ENCODE results near the gene SRXN1.

SRXN1 gene

GRCh38 chr20:635893-636338 lies 17.1 kb downstream of the SRXN1 start:
- no peak for DNase-seq
- H3K4me1 ChIP-seq (ENCODE audit: control insufficient read depth, insufficient read depth, low read length, poor library complexity, severe bottlenecking): no peaks in the 10 kb centered on the region
- no peaks in the 10 kb centered on the region for H3K27me3 ChIP-seq (replicated peaks; ENCODE audit: control insufficient read depth, insufficient read depth, low read length, poor library complexity, severe bottlenecking)
- H3K4me3 ChIP-seq (ENCODE audit: insufficient read depth, low read depth, low read length, poor library complexity, severe bottlenecking): no peak overlapping the region
- H3K36me3 ChIP-seq (ENCODE audit: control insufficient read depth, insufficient read depth, low read length): no peaks in the 10 kb centered on the region
- H3K9me3 ChIP-seq (ENCODE audit: control insufficient read depth, low read length): no peaks in the 10 kb centered on the region
- no peak overlapping the region for H3K27ac ChIP-seq (ENCODE audit: insufficient read depth, low read length, poor library complexity, severe bottlenecking)

DNA sequence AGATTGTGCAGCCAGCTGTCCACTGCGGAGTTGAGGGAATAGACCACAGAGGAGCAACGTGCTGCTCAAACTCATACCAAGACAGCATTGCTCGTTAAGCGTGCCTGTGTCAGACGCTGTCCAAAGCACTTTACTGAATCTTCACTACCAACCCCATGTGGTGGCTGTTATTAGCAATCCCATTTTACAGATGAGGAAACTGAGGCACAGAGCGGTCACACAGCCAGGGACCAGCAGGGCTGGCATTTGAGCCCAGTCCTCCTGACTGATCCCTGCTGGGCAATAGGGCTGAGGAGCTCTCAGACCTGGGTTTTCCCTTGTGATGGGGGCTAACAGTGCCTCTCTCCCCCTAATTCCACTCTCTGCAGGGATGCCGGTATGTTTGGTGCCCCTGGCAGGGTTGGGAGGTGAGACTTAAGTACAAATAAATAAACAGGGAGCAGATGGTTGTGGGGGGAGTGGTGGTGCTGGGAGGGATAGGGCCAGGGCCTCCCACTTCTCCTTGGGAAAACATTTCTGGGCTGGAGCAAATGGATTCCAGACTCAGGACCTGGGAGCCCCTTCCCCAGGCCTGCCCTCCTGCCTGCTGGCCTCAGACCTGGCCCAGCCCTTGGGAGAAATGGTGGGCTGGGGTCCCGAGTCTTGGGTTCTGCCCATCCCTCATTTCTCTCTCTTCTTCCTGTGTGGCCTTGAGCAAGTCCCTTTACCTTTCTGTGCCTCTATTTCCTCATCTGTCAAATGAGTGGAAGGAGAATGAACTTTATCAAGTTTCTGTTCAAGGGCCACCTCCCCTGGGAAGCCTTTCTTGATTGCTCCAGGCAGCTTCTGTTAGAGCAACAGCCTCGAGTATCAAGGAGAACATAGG lies 17.7 kb downstream of the SRXN1 start:
- Histone ChIP-seq H3K27ac (ENCODE audit: insufficient read depth, low read length, poor library complexity, severe bottlenecking) (no peak overlapping the region), H3K9me3 (ENCODE audit: control insufficient read depth, low read length) (no peaks in the 10 kb centered on the region), H3K4me3 (ENCODE audit: insufficient read depth, low read depth, low read length, poor library complexity, severe bottlenecking) (no peak overlapping the region), H3K36me3 (ENCODE audit: control insufficient read depth, insufficient read depth, low read length) (no peaks in the 10 kb centered on the region), H3K27me3 (replicated peaks; ENCODE audit: control insufficient read depth, insufficient read depth, low read length, poor library complexity, severe bottlenecking) (no peaks in the 10 kb centered on the region), H3K4me1 (ENCODE audit: control insufficient read depth, insufficient read depth, low read length, poor library complexity, severe bottlenecking) (no peaks in the 10 kb centered on the region)
- DNase-seq: no peak

DNA sequence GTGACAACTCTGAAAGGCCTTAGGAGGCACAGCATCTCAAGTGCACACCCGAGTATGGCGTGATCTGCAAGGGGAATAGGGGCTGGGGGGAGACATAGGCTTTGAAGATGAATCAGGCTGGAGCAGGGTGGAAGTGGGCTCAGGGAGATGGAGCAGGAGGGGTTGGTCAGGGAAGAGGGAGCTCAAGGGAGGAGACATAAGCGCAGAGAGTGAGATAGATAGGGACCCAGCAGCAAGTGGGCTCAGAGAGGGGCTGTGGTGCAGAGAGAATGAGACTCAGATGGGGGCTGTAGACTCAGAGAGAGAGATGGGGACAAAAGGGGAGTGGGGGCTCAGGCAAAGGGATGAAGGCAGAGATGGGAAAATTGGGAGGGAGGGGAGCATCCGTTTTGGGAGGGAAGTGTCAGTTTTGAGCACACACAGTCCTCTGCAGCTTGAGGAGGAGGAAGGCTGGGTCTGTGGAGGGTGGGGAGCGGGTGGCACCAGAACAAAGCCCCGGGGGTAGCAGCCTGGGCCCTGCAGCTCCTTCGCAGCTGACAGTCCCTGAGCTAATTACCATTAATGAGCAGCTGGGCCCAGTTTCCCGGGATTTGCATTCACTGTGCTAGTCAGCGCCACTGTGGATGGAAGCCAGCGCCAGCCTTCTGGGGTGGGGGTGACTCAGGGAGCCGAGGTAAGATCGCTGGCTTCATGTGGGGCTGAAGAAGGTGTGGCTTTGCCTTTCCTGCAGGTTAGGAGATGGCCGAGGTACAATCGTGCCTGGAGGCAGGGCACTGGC lies 18.7 kb downstream of the SRXN1 start:
- Histone ChIP-seq H3K9me3 (ENCODE audit: control insufficient read depth, low read length) (no peaks in the 10 kb centered on the region), H3K27ac (ENCODE audit: insufficient read depth, low read length, poor library complexity, severe bottlenecking) (no peak overlapping the region), H3K36me3 (ENCODE audit: control insufficient read depth, insufficient read depth, low read length) (no peaks in the 10 kb centered on the region), H3K27me3 (replicated peaks; ENCODE audit: control insufficient read depth, insufficient read depth, low read length, poor library complexity, severe bottlenecking) (no peaks in the 10 kb centered on the region), H3K4me3 (ENCODE audit: insufficient read depth, low read depth, low read length, poor library complexity, severe bottlenecking) (no peak overlapping the region), H3K4me1 (ENCODE audit: control insufficient read depth, insufficient read depth, low read length, poor library complexity, severe bottlenecking) (no peaks in the 10 kb centered on the region)
- DNase-seq: no peak

DNA sequence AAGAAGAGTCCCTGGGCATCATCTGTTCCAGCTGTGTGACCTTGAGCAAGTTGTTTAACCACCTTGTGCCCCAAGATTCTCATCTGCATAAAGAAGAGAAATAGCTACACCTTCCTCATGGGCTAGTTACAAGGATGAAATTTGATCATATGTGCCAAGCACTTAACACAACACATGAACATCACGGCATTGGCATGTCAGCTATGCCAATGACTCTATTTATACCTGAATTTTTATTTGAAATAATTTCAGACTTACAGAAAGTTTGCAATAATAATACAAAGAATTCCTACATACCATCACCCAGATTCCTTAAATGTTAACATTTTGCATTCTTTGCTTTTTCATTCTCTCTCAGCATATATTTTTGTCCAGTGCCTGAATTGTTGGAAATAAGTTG lies 21.9 kb downstream of the SRXN1 start:
- H3K27ac ChIP-seq (ENCODE audit: insufficient read depth, low read length, poor library complexity, severe bottlenecking): no peak overlapping the region
- no peak overlapping the region for H3K4me3 ChIP-seq (ENCODE audit: insufficient read depth, low read depth, low read length, poor library complexity, severe bottlenecking)
- no peak for DNase-seq
- no peaks in the 10 kb centered on the region for H3K4me1 ChIP-seq (ENCODE audit: control insufficient read depth, insufficient read depth, low read length, poor library complexity, severe bottlenecking)
- H3K27me3 ChIP-seq (replicated peaks; ENCODE audit: control insufficient read depth, insufficient read depth, low read length, poor library complexity, severe bottlenecking): no peaks in the 10 kb centered on the region
- H3K36me3 ChIP-seq (ENCODE audit: control insufficient read depth, insufficient read depth, low read length): no peaks in the 10 kb centered on the region
- no peaks in the 10 kb centered on the region for H3K9me3 ChIP-seq (ENCODE audit: control insufficient read depth, low read length)

- no peak for DNase-seq
- H3K4me1 ChIP-seq (ENCODE audit: control insufficient read depth, insufficient read depth, low read length, poor library complexity, severe bottlenecking): no peaks in the 10 kb centered on the region
- no peaks in the 10 kb centered on the region for H3K36me3 ChIP-seq (ENCODE audit: control insufficient read depth, insufficient read depth, low read length)
- no peaks in the 10 kb centered on the region for H3K27me3 ChIP-seq (replicated peaks; ENCODE audit: control insufficient read depth, insufficient read depth, low read length, poor library complexity, severe bottlenecking)
- H3K27ac ChIP-seq (ENCODE audit: insufficient read depth, low read length, poor library complexity, severe bottlenecking): no peak overlapping the region
- H3K9me3 ChIP-seq (ENCODE audit: control insufficient read depth, low read length): no peaks in the 10 kb centered on the region
- no peak overlapping the region for H3K4me3 ChIP-seq (ENCODE audit: insufficient read depth, low read depth, low read length, poor library complexity, severe bottlenecking)
These were observed 26.4 kb downstream of the SRXN1 start for GRCh38 chr20:626579-626978.

- no peaks in the 10 kb centered on the region for H3K4me1 ChIP-seq (ENCODE audit: control insufficient read depth, insufficient read depth, low read length, poor library complexity, severe bottlenecking)
- H3K27ac ChIP-seq (ENCODE audit: insufficient read depth, low read length, poor library complexity, severe bottlenecking): no peak overlapping the region
- H3K36me3 ChIP-seq (ENCODE audit: control insufficient read depth, insufficient read depth, low read length): no peaks in the 10 kb centered on the region
- H3K27me3 ChIP-seq (replicated peaks; ENCODE audit: control insufficient read depth, insufficient read depth, low read length, poor library complexity, severe bottlenecking): no peaks in the 10 kb centered on the region
- H3K4me3 ChIP-seq (ENCODE audit: insufficient read depth, low read depth, low read length, poor library complexity, severe bottlenecking): no peak overlapping the region
- no peak for DNase-seq
- no peaks in the 10 kb centered on the region for H3K9me3 ChIP-seq (ENCODE audit: control insufficient read depth, low read length)
These were observed 27.6 kb downstream of the SRXN1 start for GRCh38 chr20:625360-625932.

- no peaks in the 10 kb centered on the region for H3K27me3 ChIP-seq (replicated peaks; ENCODE audit: control insufficient read depth, insufficient read depth, low read length, poor library complexity, severe bottlenecking)
- H3K9me3 ChIP-seq (ENCODE audit: control insufficient read depth, low read length): no peaks in the 10 kb centered on the region
- no peak for DNase-seq
- no peak overlapping the region for H3K27ac ChIP-seq (ENCODE audit: insufficient read depth, low read length, poor library complexity, severe bottlenecking)
- no peak overlapping the region for H3K4me3 ChIP-seq (ENCODE audit: insufficient read depth, low read depth, low read length, poor library complexity, severe bottlenecking)
- H3K36me3 ChIP-seq (ENCODE audit: control insufficient read depth, insufficient read depth, low read length): no peaks in the 10 kb centered on the region
- no peaks in the 10 kb centered on the region for H3K4me1 ChIP-seq (ENCODE audit: control insufficient read depth, insufficient read depth, low read length, poor library complexity, severe bottlenecking)
These were observed 29.3 kb downstream of the SRXN1 start for GRCh38 chr20:623704-624103.

DNA sequence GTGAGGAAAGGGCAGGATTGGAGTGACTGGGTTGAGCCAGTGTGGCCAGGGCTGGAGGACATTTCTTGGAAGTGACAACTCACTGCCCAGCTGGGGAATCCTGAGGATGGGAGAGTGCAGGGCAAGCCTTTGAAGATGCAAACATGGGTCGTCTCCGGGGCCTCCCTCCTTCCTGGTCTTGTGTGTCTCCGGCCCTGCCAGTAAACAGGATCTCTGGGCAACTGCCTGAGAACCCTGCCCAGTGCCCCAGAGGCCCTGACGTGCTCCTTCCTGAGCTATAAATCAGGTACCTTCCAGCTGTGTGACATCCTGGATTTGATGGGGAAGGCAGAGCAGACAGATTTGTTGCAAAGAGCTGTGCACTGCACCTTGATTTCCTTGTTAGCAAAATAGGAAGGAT lies 30.0 kb downstream of the SRXN1 start:
- Histone ChIP-seq H3K27ac (ENCODE audit: insufficient read depth, low read length, poor library complexity, severe bottlenecking) (no peak overlapping the region), H3K27me3 (replicated peaks; ENCODE audit: control insufficient read depth, insufficient read depth, low read length, poor library complexity, severe bottlenecking) (no peaks in the 10 kb centered on the region), H3K4me3 (ENCODE audit: insufficient read depth, low read depth, low read length, poor library complexity, severe bottlenecking) (no peak overlapping the region), H3K4me1 (ENCODE audit: control insufficient read depth, insufficient read depth, low read length, poor library complexity, severe bottlenecking) (no peaks in the 10 kb centered on the region), H3K36me3 (ENCODE audit: control insufficient read depth, insufficient read depth, low read length) (no peaks in the 10 kb centered on the region), H3K9me3 (ENCODE audit: control insufficient read depth, low read length) (no peaks in the 10 kb centered on the region)
- no peak for DNase-seq

GRCh38 chr20:622161-622560 lies 30.8 kb downstream of the SRXN1 start:
- Histone ChIP-seq H3K9me3 (ENCODE audit: control insufficient read depth, low read length) (no peaks in the 10 kb centered on the region), H3K36me3 (ENCODE audit: control insufficient read depth, insufficient read depth, low read length) (no peaks in the 10 kb centered on the region), H3K27ac (ENCODE audit: insufficient read depth, low read length, poor library complexity, severe bottlenecking) (no peak overlapping the region), H3K27me3 (replicated peaks; ENCODE audit: control insufficient read depth, insufficient read depth, low read length, poor library complexity, severe bottlenecking) (no peaks in the 10 kb centered on the region), H3K4me3 (ENCODE audit: insufficient read depth, low read depth, low read length, poor library complexity, severe bottlenecking) (no peak overlapping the region), H3K4me1 (ENCODE audit: control insufficient read depth, insufficient read depth, low read length, poor library complexity, severe bottlenecking) (no peaks in the 10 kb centered on the region)
- no peak for DNase-seq
